ENCODE data around the gene TLCD1. TPM values are rescaled to one million over a fixed set of nuclear protein-coding genes. Genes with fewer than 3 reads are reported as not detected.

Gene TLCD1
- polyA plus RNA-seq, 1 donor from 2014 or later = 0.49 TPM

Other genes starting within 250 kb of the TLCD1 start
- not detected for gene FOXN1, start 219.9 kb downstream of the TLCD1 start, polyA plus RNA-seq
- 69.5 TPM for gene UNC119, start 173.6 kb downstream of the TLCD1 start, polyA plus RNA-seq
- 48.4 TPM for gene PIGS, start 154.7 kb downstream of the TLCD1 start, polyA plus RNA-seq
- 28.0 TPM for gene ALDOC, start 149.3 kb downstream of the TLCD1 start, polyA plus RNA-seq
- 2.2 TPM for gene SPAG5, start 127.2 kb downstream of the TLCD1 start, polyA plus RNA-seq
- gene RSKR, start 112.0 kb downstream of the TLCD1 start, polyA plus RNA-seq = 0.11 TPM
- 41.4 TPM for gene BLTP2, start 81.1 kb downstream of the TLCD1 start, polyA plus RNA-seq
- 59.5 TPM for gene SDF2, start 64.3 kb downstream of the TLCD1 start, polyA plus RNA-seq
- 14.2 TPM for gene SUPT6H, start 64.0 kb downstream of the TLCD1 start, polyA plus RNA-seq
- 2.7 TPM for gene PROCA1, start 14.3 kb downstream of the TLCD1 start, polyA plus RNA-seq
- 6.7 TPM for gene RAB34, start 8.4 kb downstream of the TLCD1 start, polyA plus RNA-seq
- gene RPL23A, start 6.2 kb downstream of the TLCD1 start, polyA plus RNA-seq = 6,180 TPM
- gene NEK8, start 2.6 kb upstream of the TLCD1 start, polyA plus RNA-seq = 18.6 TPM
- 13.8 TPM for gene TRAF4, start 17.8 kb upstream of the TLCD1 start, polyA plus RNA-seq
- 17.1 TPM for gene FAM222B, start 116.6 kb upstream of the TLCD1 start, polyA plus RNA-seq
- 45.8 TPM for gene ERAL1, start 128.8 kb upstream of the TLCD1 start, polyA plus RNA-seq
- gene FLOT2, start 171.5 kb upstream of the TLCD1 start, polyA plus RNA-seq = 400 TPM
- 17.1 TPM for gene DHRS13, start 176.8 kb upstream of the TLCD1 start, polyA plus RNA-seq
- 11.6 TPM for gene PHF12, start 225.3 kb upstream of the TLCD1 start, polyA plus RNA-seq